Colonic mucosa (tissue), 4 donors: ENCODE measurements around the gene SCG5. TPM values are rescaled to one million over a fixed set of nuclear protein-coding genes. Genes with fewer than 3 reads are reported as not detected.

Experiments used
- DNase-seq: peaks from one replicate; pipeline ENCODE4 v3.0.0-alpha.2; 2020
- H3K27ac ChIP-seq: fragments of 200-600 bp; one replicate; pipeline ENCODE4 v1.8.0; 2021
- H3K27me3 ChIP-seq: fragments of 200-600 bp; one replicate; pipeline ENCODE4 v1.8.0; 2021
- H3K36me3 ChIP-seq: fragments of 200-600 bp; one replicate; pipeline ENCODE4 v1.8.0; 2021
- H3K4me1 ChIP-seq: fragments of 200-600 bp; one replicate; pipeline ENCODE4 v1.8.0; 2021; ENCODE audit warnings: mild to moderate bottlenecking
- H3K4me3 ChIP-seq: fragments of 200-600 bp; one replicate; pipeline ENCODE4 v1.8.0; 2021
- H3K9ac ChIP-seq, 2 donors: one replicate each; pipeline ENCODE4 v1.7.0; 2013; ENCODE audit warnings: control low read depth in 2 of 2, low read depth in 2 of 2, low read length in 2 of 2
- H3K9me3 ChIP-seq: fragments of 200-600 bp; one replicate; pipeline ENCODE4 v1.8.0; 2021
- intact Hi-C: fragments of 100-400 bp; cut with DNase I; formaldehyde crosslinking; loops from one replicate; pipeline ENCODE4 v1.14.1; 2022
- total RNA-seq, 2 donors: library from RNA; stranded (reverse); fragmentation: NEBNext Ultra II Directional in 1 of 2; extraction: Animal tissue kit (Norgen Biotek cat#: 25700) in 1 of 2; gene quantifications; one replicate each; pipeline ENCODE4 v1.2.1, GENCODE V29; 2021
- TF ChIP-seq, protein P1 (sequence below): fragments of 200-600 bp; IDR thresholded peaks from one replicate; pipeline ENCODE4 v1.8.0; 2022; ENCODE audit warnings: antibody characterized with exemption, mild to moderate bottlenecking
- donor health status: healthy.
- donor health status: DM: no; HTN: no; CAD: no.
- donor health status: DM: no; HTN: no; CAD: no.

Gene SCG5
- total RNA-seq, 2 donors from 2014 or later, result 4.1 to 9.6 TPM

DNA sequence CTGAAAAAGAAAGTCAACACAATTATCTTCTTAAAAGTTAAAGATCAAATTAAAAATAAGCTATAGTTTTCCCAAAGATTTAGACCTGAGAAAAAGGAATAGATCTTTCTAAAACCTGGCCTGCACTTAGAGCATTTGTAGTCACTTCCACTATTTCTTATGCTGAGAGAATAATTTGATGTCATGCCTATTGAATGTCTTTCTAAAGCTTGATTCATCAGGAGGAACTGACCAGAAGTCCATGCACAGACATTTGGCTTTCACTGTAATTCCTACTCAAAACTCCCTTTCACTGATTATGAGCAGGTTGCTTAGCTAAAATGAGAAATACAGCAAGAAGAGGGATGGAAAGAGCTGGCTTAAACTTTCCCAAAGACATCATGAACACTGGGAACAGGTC lies 80.6 kb downstream of the SCG5 start:
- no peak for DNase-seq
- intact Hi-C loops, result no loop called here
- Histone ChIP-seq H3K27me3 (peaks cover 26% of the 10 kb centered on the region), H3K36me3 (no peaks in the 10 kb centered on the region), H3K27ac (no peak overlapping the region), H3K9ac (no peak overlapping the region), H3K9me3 (no peaks in the 10 kb centered on the region), H3K4me3 (no peak overlapping the region), H3K4me1 (peaks cover 8% of the 10 kb centered on the region)
- TF ChIP-seq, protein P1, sequence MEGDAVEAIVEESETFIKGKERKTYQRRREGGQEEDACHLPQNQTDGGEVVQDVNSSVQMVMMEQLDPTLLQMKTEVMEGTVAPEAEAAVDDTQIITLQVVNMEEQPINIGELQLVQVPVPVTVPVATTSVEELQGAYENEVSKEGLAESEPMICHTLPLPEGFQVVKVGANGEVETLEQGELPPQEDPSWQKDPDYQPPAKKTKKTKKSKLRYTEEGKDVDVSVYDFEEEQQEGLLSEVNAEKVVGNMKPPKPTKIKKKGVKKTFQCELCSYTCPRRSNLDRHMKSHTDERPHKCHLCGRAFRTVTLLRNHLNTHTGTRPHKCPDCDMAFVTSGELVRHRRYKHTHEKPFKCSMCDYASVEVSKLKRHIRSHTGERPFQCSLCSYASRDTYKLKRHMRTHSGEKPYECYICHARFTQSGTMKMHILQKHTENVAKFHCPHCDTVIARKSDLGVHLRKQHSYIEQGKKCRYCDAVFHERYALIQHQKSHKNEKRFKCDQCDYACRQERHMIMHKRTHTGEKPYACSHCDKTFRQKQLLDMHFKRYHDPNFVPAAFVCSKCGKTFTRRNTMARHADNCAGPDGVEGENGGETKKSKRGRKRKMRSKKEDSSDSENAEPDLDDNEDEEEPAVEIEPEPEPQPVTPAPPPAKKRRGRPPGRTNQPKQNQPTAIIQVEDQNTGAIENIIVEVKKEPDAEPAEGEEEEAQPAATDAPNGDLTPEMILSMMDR, result no peak

DNA sequence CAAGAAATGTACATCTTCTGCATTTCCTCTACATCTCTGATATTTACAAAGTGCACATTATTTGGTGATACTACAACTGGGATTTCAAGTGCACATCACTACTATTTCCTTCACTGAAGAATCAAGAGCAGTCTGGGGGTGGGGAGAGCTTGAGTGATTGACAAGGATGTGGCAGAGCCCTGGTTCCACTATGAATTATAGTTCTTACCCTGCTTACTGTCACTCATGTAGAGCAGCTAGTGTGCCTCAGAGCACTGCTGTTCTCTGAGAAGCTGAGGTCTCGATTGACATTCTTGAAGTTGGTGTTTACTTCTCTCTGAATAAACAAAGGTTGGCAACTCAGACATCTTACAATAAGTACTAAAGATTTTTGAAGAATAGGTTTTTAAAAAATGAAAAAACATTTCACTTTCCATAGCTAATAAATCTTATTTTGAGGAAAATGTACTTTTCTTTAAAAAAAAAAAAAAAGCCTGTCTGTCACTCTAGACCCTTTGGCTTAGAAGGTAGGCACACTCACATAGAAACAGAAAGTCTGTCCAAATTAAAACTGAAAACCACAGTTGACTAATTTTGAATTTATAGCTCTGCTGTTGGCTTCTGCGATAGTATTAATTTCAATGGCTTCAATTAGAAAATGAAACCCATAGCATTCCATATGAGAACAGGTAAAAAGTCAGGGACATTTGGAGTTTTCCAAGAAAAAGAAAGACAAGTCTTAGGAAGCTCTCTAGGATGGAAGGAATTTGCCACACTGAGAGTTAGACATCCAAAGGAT lies 81.8 kb downstream of the SCG5 start:
- Histone ChIP-seq H3K4me1 (peaks cover 3% of the 10 kb centered on the region), H3K36me3 (no peaks in the 10 kb centered on the region), H3K27me3 (peaks cover 14% of the 10 kb centered on the region), H3K9ac (no peak overlapping the region), H3K9me3 (no peaks in the 10 kb centered on the region), H3K4me3 (no peak overlapping the region), H3K27ac (no peak overlapping the region)
- TF ChIP-seq, protein P1, result no peak
- intact Hi-C loops, result no loop called here
- DNase-seq, result no peak

DNA sequence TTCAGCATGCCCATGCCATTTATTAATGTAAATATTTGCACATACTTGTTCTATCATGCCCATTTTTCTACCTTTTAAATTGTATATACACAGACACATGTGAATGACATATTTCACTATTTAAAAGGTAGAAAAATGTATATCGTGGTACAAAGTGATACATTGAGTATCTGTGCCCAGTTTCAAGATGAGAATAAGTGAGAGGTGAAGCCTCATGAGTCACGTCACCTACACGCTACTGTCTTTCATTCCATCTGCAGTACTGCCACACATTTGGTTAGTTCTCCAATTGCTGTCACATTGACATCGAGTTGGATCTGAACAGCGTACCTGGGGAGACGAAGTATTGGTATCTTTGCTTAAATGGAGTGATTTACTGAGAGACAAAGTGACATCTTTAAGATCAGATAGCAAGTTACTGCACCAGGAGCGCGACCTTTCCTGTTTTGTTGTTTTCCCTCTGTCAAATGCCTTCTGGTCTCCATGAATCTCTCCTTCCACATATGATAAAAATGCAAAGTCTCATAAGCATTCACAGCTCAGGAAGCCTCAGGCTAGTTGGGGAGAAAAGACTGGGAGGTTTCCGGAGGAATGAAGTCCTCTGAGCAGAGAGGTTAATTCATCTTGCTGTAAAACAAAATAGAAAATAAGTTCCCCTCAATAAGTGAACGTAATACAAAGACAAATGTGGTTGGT lies 88.3 kb downstream of the SCG5 start:
- H3K4me3 ChIP-seq, result no peak overlapping the region
- no peaks in the 10 kb centered on the region for H3K36me3 ChIP-seq
- no peak overlapping the region for H3K27ac ChIP-seq
- no peaks in the 10 kb centered on the region for H3K27me3 ChIP-seq
- TF ChIP-seq, protein P1, result no peak
- intact Hi-C loops, result loop anchor here (10.0 kb wide), 1 partner anchor 65 kb away; no protein-coding TSS in a partner anchor
- H3K4me1 ChIP-seq, result no peaks in the 10 kb centered on the region
- no peak overlapping the region for H3K9ac ChIP-seq
- no peak for DNase-seq
- H3K9me3 ChIP-seq, result no peaks in the 10 kb centered on the region

DNA sequence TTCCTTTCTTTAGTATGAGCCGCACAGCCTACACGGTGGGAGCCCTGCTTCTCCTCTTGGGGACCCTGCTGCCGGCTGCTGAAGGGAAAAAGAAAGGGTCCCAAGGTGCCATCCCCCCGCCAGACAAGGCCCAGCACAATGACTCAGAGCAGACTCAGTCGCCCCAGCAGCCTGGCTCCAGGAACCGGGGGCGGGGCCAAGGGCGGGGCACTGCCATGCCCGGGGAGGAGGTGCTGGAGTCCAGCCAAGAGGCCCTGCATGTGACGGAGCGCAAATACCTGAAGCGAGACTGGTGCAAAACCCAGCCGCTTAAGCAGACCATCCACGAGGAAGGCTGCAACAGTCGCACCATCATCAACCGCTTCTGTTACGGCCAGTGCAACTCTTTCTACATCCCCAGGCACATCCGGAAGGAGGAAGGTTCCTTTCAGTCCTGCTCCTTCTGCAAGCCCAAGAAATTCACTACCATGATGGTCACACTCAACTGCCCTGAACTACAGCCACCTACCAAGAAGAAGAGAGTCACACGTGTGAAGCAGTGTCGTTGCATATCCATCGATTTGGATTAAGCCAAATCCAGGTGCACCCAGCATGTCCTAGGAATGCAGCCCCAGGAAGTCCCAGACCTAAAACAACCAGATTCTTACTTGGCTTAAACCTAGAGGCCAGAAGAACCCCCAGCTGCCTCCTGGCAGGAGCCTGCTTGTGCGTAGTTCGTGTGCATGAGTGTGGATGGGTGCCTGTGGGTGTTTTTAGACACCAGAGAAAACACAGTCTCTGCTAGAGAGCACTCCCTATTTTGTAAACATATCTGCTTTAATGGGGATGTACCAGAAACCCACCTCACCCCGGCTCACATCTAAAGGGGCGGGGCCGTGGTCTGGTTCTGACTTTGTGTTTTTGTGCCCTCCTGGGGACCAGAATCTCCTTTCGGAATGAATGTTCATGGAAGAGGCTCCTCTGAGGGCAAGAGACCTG lies 89.5 kb downstream of the SCG5 start:
- no peaks in the 10 kb centered on the region for H3K4me1 ChIP-seq

More for the DNA sequence above, 89.5 kb downstream of the SCG5 start:
- Histone ChIP-seq H3K36me3 (no peaks in the 10 kb centered on the region), H3K27me3 (no peaks in the 10 kb centered on the region), H3K9ac (no peak overlapping the region), H3K27ac (no peak overlapping the region), H3K9me3 (no peaks in the 10 kb centered on the region), H3K4me3 (no peak overlapping the region)
- TF ChIP-seq, protein P1, result no peak
- DNase-seq, result peak; percentile 94
- intact Hi-C loops, result loop anchor here (10.0 kb wide), 1 partner anchor 64 kb away; no protein-coding TSS in a partner anchor
